Measurements from ENCODE around the gene RPS6KL1. TPM values are rescaled to one million over a fixed set of nuclear protein-coding genes. Genes with fewer than 3 reads are reported as not detected.
"Not testable (repeated sequence)": the region's sequence is repeated elsewhere in the genome, so short reads cannot be mapped to it uniquely, and the experiment has no call there.

RPS6KL1 gene
- total RNA-seq, 2 experiments from 2014 or later, result 12.5 to 12.7 TPM

DNA sequence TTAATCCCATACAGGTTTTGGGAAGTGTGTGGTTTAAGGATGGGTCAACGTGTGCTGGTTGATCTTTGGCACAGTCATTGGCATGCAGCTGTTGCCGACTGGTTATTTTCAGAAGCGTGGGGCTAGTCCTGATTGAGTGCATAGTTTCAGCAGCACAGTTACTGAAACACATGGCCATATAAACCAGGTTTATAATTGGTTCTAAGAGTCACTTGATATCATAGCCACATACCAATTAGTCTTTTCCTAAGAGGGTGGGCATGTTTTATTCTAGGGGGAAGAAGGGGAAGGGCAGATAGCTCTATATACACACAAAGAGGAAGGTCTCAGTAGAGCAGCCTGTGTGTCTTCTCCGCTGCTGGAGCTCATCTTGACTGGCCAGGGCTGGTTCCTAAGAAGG lies 11.0 kb upstream of the RPS6KL1 start:
- Mint-ChIP-seq H3K4me1 (ENCODE audit: low read depth) (peaks cover 17% of the 10 kb centered on the region), H3K36me3 (ENCODE audit: low read depth) (no peaks in the 10 kb centered on the region), H3K4me3 (no peak overlapping the region), H3K27ac (no peak overlapping the region), H3K27me3 (no peaks in the 10 kb centered on the region), H3K9me3 (no peaks in the 10 kb centered on the region)
- TF ChIP-seq, protein P1, sequence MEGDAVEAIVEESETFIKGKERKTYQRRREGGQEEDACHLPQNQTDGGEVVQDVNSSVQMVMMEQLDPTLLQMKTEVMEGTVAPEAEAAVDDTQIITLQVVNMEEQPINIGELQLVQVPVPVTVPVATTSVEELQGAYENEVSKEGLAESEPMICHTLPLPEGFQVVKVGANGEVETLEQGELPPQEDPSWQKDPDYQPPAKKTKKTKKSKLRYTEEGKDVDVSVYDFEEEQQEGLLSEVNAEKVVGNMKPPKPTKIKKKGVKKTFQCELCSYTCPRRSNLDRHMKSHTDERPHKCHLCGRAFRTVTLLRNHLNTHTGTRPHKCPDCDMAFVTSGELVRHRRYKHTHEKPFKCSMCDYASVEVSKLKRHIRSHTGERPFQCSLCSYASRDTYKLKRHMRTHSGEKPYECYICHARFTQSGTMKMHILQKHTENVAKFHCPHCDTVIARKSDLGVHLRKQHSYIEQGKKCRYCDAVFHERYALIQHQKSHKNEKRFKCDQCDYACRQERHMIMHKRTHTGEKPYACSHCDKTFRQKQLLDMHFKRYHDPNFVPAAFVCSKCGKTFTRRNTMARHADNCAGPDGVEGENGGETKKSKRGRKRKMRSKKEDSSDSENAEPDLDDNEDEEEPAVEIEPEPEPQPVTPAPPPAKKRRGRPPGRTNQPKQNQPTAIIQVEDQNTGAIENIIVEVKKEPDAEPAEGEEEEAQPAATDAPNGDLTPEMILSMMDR (IDR thresholded peaks at IDR 0.05), result no peak
- H3K4me3 ChIP-seq (ENCODE audit: low read length), result no peak overlapping the region
- peaks cover 0 to 1% of the 10 kb centered on the region in 2 experiments for H3K9me3 ChIP-seq (ENCODE audit: control insufficient read depth in 1 of 2, insufficient read depth in 1 of 2, low read length in 2 of 2)
- H3K4me1 ChIP-seq (ENCODE audit: insufficient read depth, low read length), result peaks cover 13% of the 10 kb centered on the region
- DNase-seq, result no peak
- no peak overlapping the region for H3K27ac ChIP-seq (ENCODE audit: low read depth in 1 of 2, low read length in 2 of 2)
- intact Hi-C loops (cut with DNase I, micrococcal nuclease), result no loop called here
- ChIA-PET CTCF (no interaction called here), POLR2A (no interaction called here)
- H3K27me3 ChIP-seq (ENCODE audit: control insufficient read depth in 1 of 2, insufficient read depth in 2 of 2, low read length in 2 of 2), result no peaks in the 10 kb centered on the region
- H3K36me3 ChIP-seq (ENCODE audit: insufficient read depth, low read length), result no peaks in the 10 kb centered on the region
- ATAC-seq (ENCODE audit: poor library complexity), result no peak

DNA sequence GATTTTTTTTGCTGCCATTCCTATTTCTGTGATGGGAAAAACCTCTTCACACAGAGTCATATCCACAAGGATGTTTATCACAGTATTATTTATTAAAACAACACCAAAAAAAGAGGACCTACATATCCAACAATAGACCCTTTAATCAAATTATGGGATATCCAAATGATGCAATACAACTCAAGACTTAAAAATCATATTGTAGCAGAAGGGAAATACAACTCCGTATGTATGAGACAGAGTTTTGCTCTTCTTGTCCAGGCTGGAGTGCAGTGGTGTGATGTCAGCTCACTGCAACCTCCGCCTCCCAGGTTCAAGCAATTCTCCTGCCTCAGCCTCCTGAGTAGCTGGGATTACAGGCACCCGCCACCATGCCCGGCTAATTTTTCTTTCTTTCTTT lies 9.9 kb upstream of the RPS6KL1 start:
- H3K36me3 ChIP-seq (ENCODE audit: insufficient read depth, low read length); H3K4me3 ChIP-seq (ENCODE audit: low read length); H3K27ac Mint-ChIP-seq; H3K27ac ChIP-seq (ENCODE audit: low read depth in 1 of 2, low read length in 2 of 2); H3K9me3 Mint-ChIP-seq; H3K27me3 Mint-ChIP-seq; H3K36me3 Mint-ChIP-seq (ENCODE audit: low read depth); H3K9me3 ChIP-seq (ENCODE audit: control insufficient read depth in 1 of 2, insufficient read depth in 1 of 2, low read length in 2 of 2); CTCF ChIA-PET; DNase-seq; H3K4me3 Mint-ChIP-seq; POLR2A ChIA-PET; H3K27me3 ChIP-seq (ENCODE audit: control insufficient read depth in 1 of 2, insufficient read depth in 2 of 2, low read length in 2 of 2); ATAC-seq (ENCODE audit: poor library complexity); intact Hi-C loops (cut with DNase I, micrococcal nuclease): not testable (repeated sequence)
- H3K4me1 Mint-ChIP-seq (ENCODE audit: low read depth), result peaks cover 12% of the 10 kb centered on the region
- peaks cover 13% of the 10 kb centered on the region for H3K4me1 ChIP-seq (ENCODE audit: insufficient read depth, low read length)

DNA sequence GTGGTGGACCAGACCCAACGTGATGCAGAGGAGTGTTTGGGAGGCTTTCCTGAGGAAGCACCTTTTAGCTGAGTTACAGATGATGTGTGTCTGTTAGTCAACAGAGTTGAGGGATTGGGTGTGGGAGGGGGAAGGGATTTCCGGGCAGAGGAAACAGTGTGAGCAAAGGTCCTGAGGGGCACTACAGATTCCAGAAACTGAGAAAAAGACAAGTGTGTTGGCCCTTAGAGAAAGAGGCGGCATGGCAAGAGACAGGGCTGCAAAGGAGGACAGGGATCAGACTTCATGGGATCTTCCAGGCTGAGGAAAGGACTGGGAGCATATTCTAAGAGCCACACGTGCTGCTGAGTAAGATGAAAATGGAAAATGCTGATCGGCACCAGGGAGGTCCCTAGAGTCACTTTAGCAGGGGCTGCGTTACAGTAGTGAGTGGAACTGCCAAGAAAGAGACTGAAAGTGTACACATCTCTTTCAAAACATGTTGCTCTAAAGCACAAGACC lies 9.4 kb upstream of the RPS6KL1 start:
- Mint-ChIP-seq H3K27me3 (no peaks in the 10 kb centered on the region), H3K4me3 (no peak overlapping the region), H3K27ac (no peak overlapping the region), H3K4me1 (ENCODE audit: low read depth) (peaks cover 8% of the 10 kb centered on the region), H3K36me3 (ENCODE audit: low read depth) (no peaks in the 10 kb centered on the region), H3K9me3 (no peaks in the 10 kb centered on the region)
- ChIA-PET POLR2A (no interaction called here), CTCF (no interaction called here)
- intact Hi-C loops (cut with DNase I, micrococcal nuclease), result no loop called here
- H3K4me3 ChIP-seq (ENCODE audit: low read length), result no peak overlapping the region
- peaks cover 10% of the 10 kb centered on the region for H3K4me1 ChIP-seq (ENCODE audit: insufficient read depth, low read length)
- no peaks in the 10 kb centered on the region for H3K9me3 ChIP-seq (ENCODE audit: control insufficient read depth in 1 of 2, insufficient read depth in 1 of 2, low read length in 2 of 2)
- ATAC-seq (ENCODE audit: poor library complexity) (no peak), DNase-seq (no peak)
- TF ChIP-seq, protein P1 (IDR thresholded peaks at IDR 0.05), result no peak
- no peaks in the 10 kb centered on the region for H3K36me3 ChIP-seq (ENCODE audit: insufficient read depth, low read length)
- H3K27me3 ChIP-seq (ENCODE audit: control insufficient read depth in 1 of 2, insufficient read depth in 2 of 2, low read length in 2 of 2), result no peaks in the 10 kb centered on the region
- H3K27ac ChIP-seq (ENCODE audit: low read depth in 1 of 2, low read length in 2 of 2), result no peak overlapping the region

DNA sequence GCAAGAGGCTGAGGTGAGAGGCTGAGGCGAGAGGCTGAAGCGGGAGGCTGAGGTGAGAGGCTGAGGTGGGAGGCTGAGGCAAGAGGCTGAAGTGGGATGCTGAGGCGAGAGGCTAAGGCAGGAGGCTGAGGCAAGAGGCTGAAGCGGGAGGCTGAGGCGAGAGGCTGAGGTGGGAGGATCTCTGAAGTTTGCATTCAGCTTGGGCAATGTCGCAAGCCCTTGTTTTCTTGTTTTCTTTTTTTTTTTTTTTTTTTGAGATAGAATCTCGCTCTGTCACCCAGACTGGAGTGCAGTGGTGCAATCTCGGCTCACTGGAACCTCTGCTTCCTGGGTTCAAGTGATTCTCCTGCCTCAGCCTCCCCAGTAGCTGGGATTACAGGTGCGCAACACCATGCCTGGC lies 8.7 kb upstream of the RPS6KL1 start:
- H3K9me3 ChIP-seq (ENCODE audit: control insufficient read depth in 1 of 2, insufficient read depth in 1 of 2, low read length in 2 of 2); H3K27me3 ChIP-seq (ENCODE audit: control insufficient read depth in 1 of 2, insufficient read depth in 2 of 2, low read length in 2 of 2); H3K27ac Mint-ChIP-seq; ATAC-seq (ENCODE audit: poor library complexity); DNase-seq; H3K4me1 Mint-ChIP-seq (ENCODE audit: low read depth); H3K27ac ChIP-seq (ENCODE audit: low read depth in 1 of 2, low read length in 2 of 2); H3K36me3 ChIP-seq (ENCODE audit: insufficient read depth, low read length); H3K4me1 ChIP-seq (ENCODE audit: insufficient read depth, low read length); CTCF ChIA-PET; intact Hi-C loops (cut with DNase I, micrococcal nuclease); H3K4me3 Mint-ChIP-seq; H3K36me3 Mint-ChIP-seq (ENCODE audit: low read depth); H3K4me3 ChIP-seq (ENCODE audit: low read length); H3K9me3 Mint-ChIP-seq; H3K27me3 Mint-ChIP-seq: not testable (repeated sequence)
- POLR2A ChIA-PET, result interaction anchor here (1.8 kb wide), 1 partner anchor 11 kb away, joined by 5 read pairs; no protein-coding TSS in a partner anchor
